HepG2 (cell line): ENCODE data around the gene CDK17. TPM values are rescaled to one million over a fixed set of nuclear protein-coding genes. Genes with fewer than 3 reads are reported as not detected.

ENCODE experiments used
- ATAC-seq: fragments of 200-7000 bp; cut with Tn5 transposase; 3 replicates; pipeline ENCODE4 v1.9.1; 2020; ENCODE audit warnings: mild to moderate bottlenecking, moderate library complexity
- BruUV-seq: library from RNA; stranded (reverse); fragments of 400-500 nt; replicated peaks from 2 replicates; lab custom pipeline; 2021; lab: Mats Ljungman, UMichigan
- CTCF ChIA-PET: fragments of 300-600 bp; formaldehyde crosslinking; extraction: SDS; loops from one replicate; lab custom pipeline; 2021; ENCODE audit warnings: low total read pairs, inconsistent platforms, low intra/inter-chr PET ratio; lab: Yijun Ruan, JAX
- POLR2A ChIA-PET: fragments of 350-600 bp; sonication (Branson Sonifier 250); formaldehyde crosslinking; loops from one replicate; lab custom pipeline; 2020; ENCODE audit warnings: antibody characterized with exemption, inconsistent platforms; lab: Yijun Ruan, JAX
- DNase-seq: peaks from one replicate; pipeline ENCODE4 v3.0.0-alpha.2; 2015; ENCODE audit warnings: low spot score
- FAIRE-seq: peaks from 3 replicates; lab custom pipeline; 2011; peaks lifted over from hg19 to GRCh38; lab: Jason Lieb, UNC
- H2AFZ ChIP-seq: one replicate; pipeline ENCODE4 v1.6.1; 2011; ENCODE audit warnings: low read length, inconsistent platforms
- H3K27ac ChIP-seq: fragments of 300-600 bp; 3 replicates; pipeline ENCODE4 v1.8.0; 2011; ENCODE audit warnings: mixed run types, mild to moderate bottlenecking, mixed read lengths, low read length, inconsistent platforms; ENCODE audit not compliant: insufficient read depth; ENCODE audit errors: extremely low read length
- H3K27me3 ChIP-seq, 2 experiments: fragments of 200-600 bp in 1 of 2; 2 replicates in 1 of 2; 3 replicates in 1 of 2; pipeline versions ENCODE4 v1.6.0 to v1.8.0; 2011; ENCODE audit warnings: low read length in 2 of 2, mild to moderate bottlenecking in 2 of 2, moderate library complexity in 2 of 2, inconsistent platforms in 1 of 2; ENCODE audit not compliant: insufficient read depth in 2 of 2, control insufficient read depth in 1 of 2
- H3K36me3 ChIP-seq, 2 experiments: fragments of 200-600 bp in 1 of 2; replicated peaks in 1 of 2; 2 replicates in 1 of 2; 3 replicates in 1 of 2; pipeline versions ENCODE4 v1.5.1 to v1.8.0; 2011; ENCODE audit warnings: low read length in 2 of 2, inconsistent platforms in 1 of 2; ENCODE audit not compliant: insufficient read depth in 2 of 2, control insufficient read depth in 1 of 2
- H3K4me1 ChIP-seq: 2 replicates; pipeline ENCODE4 v1.5.1; 2012; ENCODE audit warnings: low read length, inconsistent platforms; ENCODE audit not compliant: insufficient read depth
- H3K4me2 ChIP-seq: 2 replicates; pipeline ENCODE4 v1.6.0; 2011; ENCODE audit warnings: low read depth, low read length, inconsistent platforms
- H3K4me3 ChIP-seq, 3 experiments: fragments of 200-600 bp in 1 of 3; sonication (generic), shearing (Covaris generic) in 1 of 3; replicated peaks in 1 of 3; 2 replicates each; pipeline ENCODE4 v1.5.1; 2011 to 2016; ENCODE audit warnings: low read length in 3 of 3, inconsistent platforms in 2 of 3, low read depth in 2 of 3, mild to moderate bottlenecking in 2 of 3, control low read depth in 1 of 3, mixed read lengths in 1 of 3; ENCODE audit not compliant: insufficient read depth in 1 of 3
- H3K79me2 ChIP-seq: one replicate; pipeline ENCODE4 v1.6.1; 2011; ENCODE audit warnings: low read length, inconsistent platforms; ENCODE audit not compliant: insufficient read depth
- H3K9ac ChIP-seq: 2 replicates; pipeline ENCODE4 v1.6.0; 2011; ENCODE audit warnings: mild to moderate bottlenecking, low read depth, low read length, inconsistent platforms; ENCODE audit not compliant: insufficient read depth
- H3K9me3 ChIP-seq: 2 replicates; pipeline ENCODE4 v1.5.1; 2012; ENCODE audit warnings: mild to moderate bottlenecking, low read length
- H4K20me1 ChIP-seq: 2 replicates; pipeline ENCODE4 v1.6.0; 2011; ENCODE audit warnings: inconsistent platforms, mild to moderate bottlenecking, low read length, moderate library complexity; ENCODE audit not compliant: insufficient read depth
- E2F1 ChIP-seq: sonication (generic); formaldehyde crosslinking; IDR thresholded peaks from 2 replicates; pipeline ENCODE4 v1.5.0; 2020; ENCODE audit warnings: missing genetic modification reagents
- IKZF1 ChIP-seq: fragments of 450-650 bp; IDR thresholded peaks from 2 replicates; pipeline ENCODE4 v1.7.1; 2016
- SKIL ChIP-seq: sonication (generic); formaldehyde crosslinking; IDR thresholded peaks from 2 replicates; pipeline ENCODE4 v1.8.0; 2022; ENCODE audit warnings: missing genetic modification reagents, mild to moderate bottlenecking, moderate library complexity, borderline replicate concordance
- ZNF121 ChIP-seq: sonication (generic); formaldehyde crosslinking; IDR thresholded peaks from 2 replicates; pipeline ENCODE4 v1.5.0; 2020; ENCODE audit warnings: mild to moderate bottlenecking, missing genetic modification reagents
- WGBS: methylation state at CpG from one replicate; pipeline ENCODE4 v1.1.6; 2017; ENCODE audit warnings: low lambda C conversion rate; 5-methylcytosine and 5-hydroxymethylcytosine counted together
- in situ Hi-C: cut with HindIII; loops from 2 replicates; pipeline ENCODE4 v1.10.0; 2017; ENCODE audit warnings: low pct_unique_long_range_greater_than_20kb; ENCODE audit not compliant: extremely low pct_ligation_motif_present
- intact Hi-C: fragments of 100-400 bp; cut with micrococcal nuclease; formaldehyde crosslinking; loops from one replicate; pipeline ENCODE4 v1.10.0; 2022; ENCODE audit not compliant: unreplicated experiment
- polyA plus RNA-seq, 8 experiments: library from polyadenylated mRNA; depleted of rRNA in 3 of 8; stranded (reverse) in 7 of 8; unstranded in 1 of 8; fragments of >200 nt; fragmentation: Illumina TruSeq in 4 of 8; extraction: Trizol in 4 of 8; gene quantifications; 2 replicates each; pipeline versions ENCODE4 v1.2.1 to v1.2.3, GENCODE V29; 2011 to 2016; ENCODE audit warnings: low read depth in 4 of 8, missing spikeins in 1 of 8, mixed read lengths in 1 of 8; ENCODE audit not compliant: insufficient read depth in 1 of 8
- total RNA-seq, 5 experiments: library from RNA; depleted of rRNA; stranded (reverse); fragments of >200 nt; fragmentation: Illumina TruSeq; extraction: Trizol; gene quantifications; 2 replicates each; pipeline ENCODE4 v1.2.3, GENCODE V29; 2016; ENCODE audit warnings: low read depth in 1 of 5

CDK17 gene
- total and polyA plus RNA-seq, 2 of the 13 experiments (the other 11 are each of a cell fraction or from before 2014, with no cell fraction given), result 9.9 to 22.3 TPM

- TF ChIP-seq E2F1 (CRISPR knock-in tag), result no peak
- no peak for TF ChIP-seq SKIL (CRISPR knock-in tag)
Measured at GRCh38 chr12:96294831-96295230, 105.4 kb downstream of the CDK17 start (continued).

GRCh38 chr12:96293093-96293492, 107.1 kb downstream of the CDK17 start:
- H2AFZ ChIP-seq, result no peak overlapping the region
- no peak overlapping the region for H3K4me3 ChIP-seq
- in situ Hi-C loops (no loop called here), intact Hi-C loops (no loop called here)
- H3K4me2 ChIP-seq, result no peak overlapping the region
- H3K79me2 ChIP-seq, result no peaks in the 10 kb centered on the region
- 97% methylated on average over 2 of the region's 2 CpGs for WGBS
- H3K27ac ChIP-seq, result no peak overlapping the region
- no peaks in the 10 kb centered on the region for H3K9me3 ChIP-seq
- H3K27me3 ChIP-seq, result no peaks in the 10 kb centered on the region
- FAIRE-seq (no peak), DNase-seq (no peak), ATAC-seq (no peak)
- TF ChIP-seq ZNF121 (CRISPR knock-in tag) (peak; percentile 53; the same call in 1 of the 2 replicates), IKZF1 (no peak)
- BruUV-seq, result no TSS peak
- H3K4me1 ChIP-seq, result no peaks in the 10 kb centered on the region
- CTCF ChIA-PET, result no interaction called here
- POLR2A ChIA-PET, result no interaction called here
- H4K20me1 ChIP-seq, result no peaks in the 10 kb centered on the region
- no peak overlapping the region for H3K9ac ChIP-seq
- peaks cover 0 to 3% of the 10 kb centered on the region in 2 experiments; a peak in 2 of 5 replicates for H3K36me3 ChIP-seq
